Measurements from ENCODE around the gene KCNQ1. TPM values are rescaled to one million over a fixed set of nuclear protein-coding genes. Genes with fewer than 3 reads are reported as not detected.

KCNQ1 gene
- total RNA-seq, 2 donors from 2014 or later, result 38.9 to 46.1 TPM

DNA sequence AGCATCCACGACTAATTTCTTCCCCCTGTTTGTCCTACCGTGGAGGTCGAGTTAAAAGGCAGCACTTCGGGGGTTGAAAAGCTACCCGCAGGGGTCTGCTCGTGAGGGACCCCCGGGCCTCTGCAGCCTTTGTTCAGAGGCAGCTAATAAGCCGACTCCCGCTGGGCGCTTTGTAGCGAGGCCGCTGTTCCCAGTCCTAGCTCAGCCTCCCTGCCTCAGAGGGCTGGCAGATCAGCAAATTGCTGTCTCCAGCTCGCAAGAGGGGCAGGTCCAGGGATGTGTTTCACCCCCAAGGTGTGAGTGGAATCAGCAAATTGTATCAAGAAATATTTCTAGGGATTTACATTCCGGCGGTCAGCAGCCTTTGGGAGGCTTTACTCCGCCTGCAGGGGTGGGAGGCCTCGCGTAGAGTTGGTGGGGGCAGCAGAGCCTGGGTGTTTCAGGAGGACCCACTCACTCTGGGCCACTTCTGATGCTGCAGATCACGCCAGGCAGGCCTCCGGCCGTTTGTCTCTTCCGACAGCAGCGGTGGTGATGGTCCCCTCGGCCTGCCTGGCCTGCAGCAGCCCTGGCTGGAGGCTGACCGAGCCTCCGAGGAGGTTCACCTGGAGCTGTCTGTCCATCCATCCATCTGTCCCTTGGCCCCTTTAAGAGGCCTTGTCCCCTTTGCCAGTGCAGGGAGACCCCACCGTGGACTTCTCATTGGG, 276.6 kb downstream of the KCNQ1 start:
- Histone ChIP-seq H3K36me3 (replicated peaks in 1 of 2; ENCODE audit: insufficient read depth in 1 of 2, low read depth in 2 of 2) (no peaks in the 10 kb centered on the region), H3K4me1 (peaks cover 14% of the 10 kb centered on the region), H3K27me3 (no peaks in the 10 kb centered on the region), H3K9me3 (no peaks in the 10 kb centered on the region), H3K4me3 (no peak overlapping the region), H3K27ac (no peak overlapping the region)
- ATAC-seq, result no peak
- no peak for DNase-seq
- TF ChIP-seq POLR2A (IDR thresholded peaks at IDR 0.05), result no peak
- TF ChIP-seq, protein P1, sequence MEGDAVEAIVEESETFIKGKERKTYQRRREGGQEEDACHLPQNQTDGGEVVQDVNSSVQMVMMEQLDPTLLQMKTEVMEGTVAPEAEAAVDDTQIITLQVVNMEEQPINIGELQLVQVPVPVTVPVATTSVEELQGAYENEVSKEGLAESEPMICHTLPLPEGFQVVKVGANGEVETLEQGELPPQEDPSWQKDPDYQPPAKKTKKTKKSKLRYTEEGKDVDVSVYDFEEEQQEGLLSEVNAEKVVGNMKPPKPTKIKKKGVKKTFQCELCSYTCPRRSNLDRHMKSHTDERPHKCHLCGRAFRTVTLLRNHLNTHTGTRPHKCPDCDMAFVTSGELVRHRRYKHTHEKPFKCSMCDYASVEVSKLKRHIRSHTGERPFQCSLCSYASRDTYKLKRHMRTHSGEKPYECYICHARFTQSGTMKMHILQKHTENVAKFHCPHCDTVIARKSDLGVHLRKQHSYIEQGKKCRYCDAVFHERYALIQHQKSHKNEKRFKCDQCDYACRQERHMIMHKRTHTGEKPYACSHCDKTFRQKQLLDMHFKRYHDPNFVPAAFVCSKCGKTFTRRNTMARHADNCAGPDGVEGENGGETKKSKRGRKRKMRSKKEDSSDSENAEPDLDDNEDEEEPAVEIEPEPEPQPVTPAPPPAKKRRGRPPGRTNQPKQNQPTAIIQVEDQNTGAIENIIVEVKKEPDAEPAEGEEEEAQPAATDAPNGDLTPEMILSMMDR (IDR thresholded peaks at IDR 0.05), result no peak
- intact Hi-C loops (cut with DNase I), result no loop called here
- WGBS, 2 donors, result 90 to 93% methylated on average over 26 to 27 of the region's 27 CpGs

DNA sequence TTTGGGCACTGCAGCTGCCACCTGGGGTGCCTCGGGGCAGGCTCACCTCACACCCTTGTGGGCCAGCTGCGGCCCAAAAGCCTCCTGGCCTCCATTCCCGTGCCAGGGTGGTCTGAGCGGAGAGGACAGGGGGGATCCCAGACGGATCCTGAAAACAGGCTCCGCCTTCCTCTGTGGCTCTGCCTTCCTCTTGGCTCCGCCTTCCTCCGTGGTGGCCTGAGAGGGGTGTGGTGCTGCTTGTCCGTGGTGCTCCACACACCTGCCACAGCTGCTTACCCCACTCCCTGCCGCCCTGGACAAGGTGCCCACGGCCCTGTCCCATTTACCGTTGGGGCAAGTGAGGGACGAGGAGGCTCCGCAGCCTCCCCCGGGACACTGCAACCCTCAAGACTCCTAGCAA, 278.1 kb downstream of the KCNQ1 start:
- Histone ChIP-seq H3K36me3 (replicated peaks in 1 of 2; ENCODE audit: insufficient read depth in 1 of 2, low read depth in 2 of 2) (no peaks in the 10 kb centered on the region), H3K27ac (no peak overlapping the region), H3K4me1 (peaks cover 30% of the 10 kb centered on the region), H3K9me3 (no peaks in the 10 kb centered on the region), H3K4me3 (no peak overlapping the region), H3K27me3 (no peaks in the 10 kb centered on the region)
- intact Hi-C loops (cut with DNase I), result no loop called here
- no peak for ATAC-seq
- WGBS, 2 donors, result 88 to 100% methylated on average over 2 to 15 of the region's 15 CpGs
- DNase-seq, result no peak
- no peak for TF ChIP-seq POLR2A (IDR thresholded peaks at IDR 0.05)
- TF ChIP-seq, protein P1 (IDR thresholded peaks at IDR 0.05), result no peak

DNA sequence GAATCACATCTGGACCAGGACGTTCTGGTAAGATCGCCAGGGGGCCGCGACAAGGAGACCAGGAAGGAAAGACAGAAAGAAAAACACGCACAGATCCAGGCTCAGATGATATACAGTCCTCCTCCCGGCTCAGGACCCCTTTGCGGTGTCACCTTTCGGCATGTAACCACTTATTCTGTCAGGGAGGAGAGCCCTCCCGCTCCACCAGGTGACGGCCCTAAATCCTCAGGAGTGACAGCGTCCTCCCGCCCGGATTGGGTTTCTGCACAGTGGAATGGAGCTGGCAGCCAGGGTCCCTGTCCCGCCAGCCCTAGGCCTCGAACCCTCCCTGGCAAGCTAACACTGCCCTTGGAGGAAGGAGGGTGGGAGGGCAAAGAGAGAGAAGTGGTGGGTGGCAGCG, 279.3 kb downstream of the KCNQ1 start:
- DNase-seq (no peak), ATAC-seq (no peak)
- H3K27me3 ChIP-seq, result no peaks in the 10 kb centered on the region
- no peaks in the 10 kb centered on the region for H3K9me3 ChIP-seq
- no peaks in the 10 kb centered on the region for H3K36me3 ChIP-seq (replicated peaks in 1 of 2; ENCODE audit: insufficient read depth in 1 of 2, low read depth in 2 of 2)
- H3K4me1 ChIP-seq, result peaks cover 41% of the 10 kb centered on the region
- no peak overlapping the region for H3K4me3 ChIP-seq
- TF ChIP-seq, protein P1 (IDR thresholded peaks at IDR 0.05), result no peak
- no peak for TF ChIP-seq POLR2A (IDR thresholded peaks at IDR 0.05)
- H3K27ac ChIP-seq, result peak overlapping the region in 1 of 4 donors; percentile 87
- intact Hi-C loops (cut with DNase I), result no loop called here
- 90 to 92% methylated on average over 15 to 16 of the region's 16 CpGs for WGBS, 2 donors

DNA sequence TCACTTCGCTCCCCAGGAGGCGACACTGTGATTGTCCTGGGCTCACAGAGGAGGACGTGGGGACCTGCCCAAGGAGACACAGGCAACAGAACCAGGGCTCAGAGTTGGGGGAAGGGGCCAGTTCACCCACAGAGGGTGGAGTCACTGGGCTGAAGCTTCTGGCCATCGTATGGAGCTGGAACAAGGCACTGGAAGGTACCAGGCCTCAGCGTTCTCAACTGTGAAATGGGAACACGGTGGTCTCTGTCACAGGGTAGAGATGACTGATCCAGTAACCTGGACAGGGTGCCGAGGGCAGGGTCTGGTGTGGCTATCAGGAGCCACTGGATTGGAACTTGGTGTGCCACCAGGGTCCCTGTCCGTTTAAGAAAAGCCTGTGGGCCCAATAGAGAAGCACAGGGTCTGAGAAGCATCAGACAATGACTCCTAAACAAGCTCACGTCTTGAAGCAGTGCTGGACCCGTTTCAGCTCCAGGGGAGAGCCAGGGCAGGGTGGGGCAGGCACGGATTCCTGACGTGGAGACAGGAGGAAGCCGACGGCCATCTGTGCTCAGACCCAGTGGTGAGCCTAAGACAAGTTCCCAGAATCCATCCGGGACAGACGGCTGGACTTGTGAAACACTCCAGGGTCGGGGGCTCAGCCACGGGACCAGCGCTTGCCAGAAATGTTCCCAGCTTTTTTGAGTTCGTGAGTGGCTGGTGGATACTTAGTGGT, 280.0 kb downstream of the KCNQ1 start:
- DNase-seq (peak in 2 of 4 donors; percentile 34 to 49), ATAC-seq (no peak)
- Histone ChIP-seq H3K4me1 (peaks cover 48% of the 10 kb centered on the region), H3K27me3 (no peaks in the 10 kb centered on the region), H3K36me3 (replicated peaks in 1 of 2; ENCODE audit: insufficient read depth in 1 of 2, low read depth in 2 of 2) (no peaks in the 10 kb centered on the region), H3K4me3 (no peak overlapping the region), H3K9me3 (no peaks in the 10 kb centered on the region), H3K27ac (peak overlapping the region in 3 of 4 donors; percentile 80 to 87 (median 87))
- WGBS, 2 donors, result 78 to 87% methylated on average over 12 to 20 of the region's 20 CpGs
- intact Hi-C loops (cut with DNase I), result no loop called here
- TF ChIP-seq, protein P1 (IDR thresholded peaks at IDR 0.05), result no peak
- TF ChIP-seq POLR2A (IDR thresholded peaks at IDR 0.05), result no peak

Measured in body of pancreas (tissue), 4 donors.